Lung (tissue), 12 donors: ENCODE data around the gene E4F1. TPM values are rescaled to one million over a fixed set of nuclear protein-coding genes. Genes with fewer than 3 reads are reported as not detected.

Experiments used
- ATAC-seq: fragments of 200-7000 bp; cut with Tn5 transposase; one replicate; pipeline ENCODE4 v1.9.1; 2020; ENCODE audit warnings: moderate number of reproducible peaks; ENCODE audit not compliant: insufficient read depth, low FRiP score
- DNase-seq, 3 donors: peaks; one replicate each; pipeline ENCODE4 v3.0.0-alpha.2; 2013 to 2017
- H3K27ac ChIP-seq, 2 donors: one replicate each; pipeline ENCODE4 v1.5.1; 2013; ENCODE audit warnings: mild to moderate bottlenecking in 2 of 2, moderate library complexity in 2 of 2, control low read depth in 1 of 2, inconsistent platforms in 1 of 2, low read depth in 1 of 2, low read length in 1 of 2
- H3K27me3 ChIP-seq, 3 donors: one replicate each; pipeline ENCODE4 v1.5.1; 2013; ENCODE audit warnings: low read length in 2 of 3; ENCODE audit not compliant: control insufficient read depth in 3 of 3, insufficient read depth in 3 of 3
- H3K36me3 ChIP-seq, 4 donors: one replicate each; pipeline ENCODE4 v1.5.1; 2013; ENCODE audit warnings: low read length in 4 of 4, mild to moderate bottlenecking in 1 of 4, moderate library complexity in 1 of 4; ENCODE audit not compliant: control insufficient read depth in 4 of 4, insufficient read depth in 4 of 4
- H3K4me1 ChIP-seq, 5 donors: one replicate each; pipeline ENCODE4 v1.5.1; 2013; ENCODE audit warnings: low read length in 5 of 5, mild to moderate bottlenecking in 2 of 5, moderate library complexity in 1 of 5; ENCODE audit not compliant: control insufficient read depth in 5 of 5, insufficient read depth in 5 of 5
- H3K4me3 ChIP-seq: one replicate; pipeline ENCODE4 v1.5.1; 2013; ENCODE audit warnings: mild to moderate bottlenecking, control low read depth, moderate library complexity
- H3K9ac ChIP-seq, 2 donors: one replicate each; pipeline ENCODE4 v1.5.1; 2013; ENCODE audit warnings: low read length in 2 of 2, control low read depth in 1 of 2; ENCODE audit not compliant: insufficient read depth in 1 of 2
- H3K9me3 ChIP-seq, 4 donors: one replicate each; pipeline ENCODE4 v1.5.1; 2013; ENCODE audit warnings: low read length in 3 of 4, mild to moderate bottlenecking in 1 of 4, moderate library complexity in 1 of 4; ENCODE audit not compliant: control insufficient read depth in 4 of 4, insufficient read depth in 3 of 4
- WGBS, 2 donors: extraction: QIAGEN DNeasy Blood & Tissue Kit; methylation state at CpG; one replicate each; pipeline ENCODE4 v1.1.7; 2013; 5-methylcytosine and 5-hydroxymethylcytosine counted together
- polyA plus RNA-seq, 2 donors: library from polyadenylated mRNA; stranded (reverse); fragments of 200-250 nt; gene quantifications; one replicate each; pipeline ENCODE4 v1.2.1, GENCODE V29; 2013
- total RNA-seq, 2 donors: library from RNA; depleted of rRNA in 1 of 2; stranded (reverse); fragments of >200 nt in 1 of 2; gene quantifications; one replicate each; pipeline ENCODE4 v1.2.1, GENCODE V29; 2014 to 2021
- TF ChIP-seq, protein P1 (sequence below): IDR thresholded peaks from 2 replicates; pipeline ENCODE4 v1.5.1; 2012; ENCODE audit warnings: mild to moderate bottlenecking; ENCODE audit errors: control extremely low read depth, extremely low read depth
- donor health status: control.
- donor health status: control.
- donor health status: Bipolar disorder and iron deficiency.
- donor health status: healthy.
- donor health status: DM: yes; HTN: yes; CAD: no.

The E4F1 gene
- total and polyA plus RNA-seq, 4 donors, result 21.0 to 30.2 (median 24.8) TPM

DNA sequence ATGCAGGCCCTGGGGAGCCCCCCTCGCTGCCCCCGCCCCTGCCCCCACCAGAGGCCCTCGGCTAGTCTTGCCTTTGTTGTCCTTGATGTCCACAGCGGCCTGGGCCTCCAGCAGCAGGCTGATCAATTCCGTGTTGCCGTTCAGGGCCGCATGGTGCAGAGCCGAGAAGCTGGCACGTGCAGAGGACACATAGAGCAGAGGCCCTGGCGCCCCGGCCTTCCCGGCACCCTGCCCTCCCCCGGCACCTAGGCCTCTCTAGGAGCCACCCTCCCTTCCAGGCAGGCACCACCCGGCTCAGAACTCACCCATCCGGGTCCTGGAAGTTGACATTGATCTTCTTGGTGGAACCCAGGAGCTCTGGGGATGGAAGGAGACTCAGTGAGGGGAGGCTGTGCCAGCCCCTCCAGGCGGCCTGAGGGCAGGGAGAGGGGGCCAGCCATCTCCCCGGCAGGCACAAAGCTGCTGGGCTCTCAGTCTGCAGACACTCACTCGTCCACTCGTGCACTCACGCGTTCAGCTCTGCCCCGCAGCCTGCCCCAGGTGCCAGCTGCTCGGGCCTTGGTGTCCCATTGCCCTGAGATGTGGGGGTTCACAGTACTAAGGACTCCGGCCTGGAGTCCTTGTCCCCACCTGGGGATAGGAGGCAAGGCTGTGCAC is 33.3 kb upstream of the E4F1 start:
- Histone ChIP-seq H3K4me1 (peaks cover 0 to under 1% (median 0%) of the 10 kb centered on the region in 5 donors), H3K27ac (no peak overlapping the region), H3K4me3 (no peak overlapping the region), H3K27me3 (peaks cover 0 to 15% (median 5%) of the 10 kb centered on the region in 3 donors), H3K9ac (no peak overlapping the region), H3K36me3 (no peaks in the 10 kb centered on the region), H3K9me3 (no peaks in the 10 kb centered on the region)
- TF ChIP-seq, protein P1, sequence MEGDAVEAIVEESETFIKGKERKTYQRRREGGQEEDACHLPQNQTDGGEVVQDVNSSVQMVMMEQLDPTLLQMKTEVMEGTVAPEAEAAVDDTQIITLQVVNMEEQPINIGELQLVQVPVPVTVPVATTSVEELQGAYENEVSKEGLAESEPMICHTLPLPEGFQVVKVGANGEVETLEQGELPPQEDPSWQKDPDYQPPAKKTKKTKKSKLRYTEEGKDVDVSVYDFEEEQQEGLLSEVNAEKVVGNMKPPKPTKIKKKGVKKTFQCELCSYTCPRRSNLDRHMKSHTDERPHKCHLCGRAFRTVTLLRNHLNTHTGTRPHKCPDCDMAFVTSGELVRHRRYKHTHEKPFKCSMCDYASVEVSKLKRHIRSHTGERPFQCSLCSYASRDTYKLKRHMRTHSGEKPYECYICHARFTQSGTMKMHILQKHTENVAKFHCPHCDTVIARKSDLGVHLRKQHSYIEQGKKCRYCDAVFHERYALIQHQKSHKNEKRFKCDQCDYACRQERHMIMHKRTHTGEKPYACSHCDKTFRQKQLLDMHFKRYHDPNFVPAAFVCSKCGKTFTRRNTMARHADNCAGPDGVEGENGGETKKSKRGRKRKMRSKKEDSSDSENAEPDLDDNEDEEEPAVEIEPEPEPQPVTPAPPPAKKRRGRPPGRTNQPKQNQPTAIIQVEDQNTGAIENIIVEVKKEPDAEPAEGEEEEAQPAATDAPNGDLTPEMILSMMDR, result no peak
- DNase-seq (no peak), ATAC-seq (no peak)
- whole genome bisulfite sequencing, 2 donors, result 88 to 96% methylated on average over 24 of the region's 24 CpGs

DNA sequence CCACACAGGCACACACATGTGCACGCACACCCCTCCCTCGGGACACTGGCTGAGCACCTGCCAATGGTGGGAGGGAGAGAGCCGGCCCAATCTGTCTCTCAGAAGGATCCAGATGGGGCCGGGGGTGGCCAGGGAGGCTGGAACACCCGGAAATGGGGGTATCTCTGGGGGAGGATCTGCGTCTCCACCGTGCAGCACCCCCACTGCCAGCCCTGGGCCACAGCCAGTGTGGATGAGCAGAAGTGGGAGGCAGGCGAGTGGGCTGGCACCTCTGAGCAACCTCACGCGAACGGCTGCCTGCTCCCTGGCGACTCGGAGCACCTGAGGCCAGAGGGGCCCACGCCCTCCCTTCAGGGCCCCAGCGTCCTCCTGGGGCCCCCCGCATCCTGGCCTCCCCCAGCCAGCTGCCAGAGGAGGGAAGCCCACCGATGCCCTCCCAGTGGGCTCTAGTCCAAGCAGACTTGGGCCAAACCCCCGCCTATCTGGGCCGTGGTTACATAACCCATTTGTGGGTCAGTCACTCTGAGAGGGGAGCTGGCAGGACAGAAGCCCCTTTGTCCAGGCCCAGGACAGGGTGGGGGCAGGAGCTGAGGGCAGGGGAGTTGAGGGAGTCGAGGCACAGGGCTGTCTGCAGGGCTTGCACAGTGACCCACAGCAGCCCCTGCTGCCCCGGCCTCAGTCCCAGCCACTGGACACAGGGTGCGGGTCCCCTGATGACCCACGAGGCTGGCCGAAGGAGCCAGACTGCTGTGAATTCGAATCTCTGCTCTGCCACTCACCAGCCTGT is 32.5 kb upstream of the E4F1 start:
- Histone ChIP-seq H3K27ac (no peak overlapping the region), H3K9me3 (no peaks in the 10 kb centered on the region), H3K4me1 (peaks cover 0 to 8% (median 3%) of the 10 kb centered on the region in 5 donors), H3K9ac (no peak overlapping the region), H3K27me3 (peaks cover 0 to 22% (median 7%) of the 10 kb centered on the region in 3 donors), H3K4me3 (no peak overlapping the region), H3K36me3 (no peaks in the 10 kb centered on the region)
- no peak for DNase-seq
- ATAC-seq, result no peak
- WGBS, 2 donors, result 83 to 88% methylated on average over 25 of the region's 25 CpGs
- TF ChIP-seq, protein P1, result no peak

DNA sequence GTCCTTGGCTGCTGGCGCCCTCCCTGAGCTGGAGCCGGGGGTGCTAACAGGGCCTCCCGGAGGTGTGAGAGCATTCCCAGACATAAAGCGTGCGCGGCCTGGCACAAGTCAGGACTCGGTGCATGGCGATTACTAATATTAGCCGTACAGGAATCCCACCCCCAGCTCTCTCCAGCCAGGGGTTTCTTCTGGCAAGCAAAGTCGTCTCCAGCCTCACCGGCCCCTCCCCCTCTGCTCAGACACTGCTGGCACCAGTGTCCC is 32.0 kb upstream of the E4F1 start:
- TF ChIP-seq, protein P1, result no peak
- H3K4me1 ChIP-seq, result peaks cover 0 to 8% (median 4%) of the 10 kb centered on the region in 5 donors
- ATAC-seq (no peak), DNase-seq (no peak)
- WGBS, 2 donors, result 88 to 92% methylated on average over 11 of the region's 11 CpGs
- peaks cover 0 to 22% (median 7%) of the 10 kb centered on the region in 3 donors for H3K27me3 ChIP-seq
- H3K9ac ChIP-seq, result no peak overlapping the region
- no peaks in the 10 kb centered on the region for H3K9me3 ChIP-seq
- no peak overlapping the region for H3K4me3 ChIP-seq
- no peak overlapping the region for H3K27ac ChIP-seq
- H3K36me3 ChIP-seq, result no peaks in the 10 kb centered on the region
